K562 (cell line): Measurements from ENCODE around the gene ATG4D. TPM values are rescaled to one million over a fixed set of nuclear protein-coding genes. Genes with fewer than 3 reads are reported as not detected.
A peak's percentile ranks its signal among the peaks of the same experiment; 100 is the strongest.

Source experiments
- ARID2 ChIP-seq: fragments of 450-650 bp; IDR thresholded peaks from 2 replicates; pipeline ENCODE4 v1.6.1; 2017; ENCODE audit warnings: antibody characterized with exemption, mild to moderate bottlenecking
- BMI1 ChIP-seq: fragments of 150-350 bp; IDR thresholded peaks from 2 replicates; pipeline ENCODE4 v1.6.1; 2014; ENCODE audit warnings: low read length
- HMGN3 ChIP-seq: IDR thresholded peaks from 2 replicates; pipeline ENCODE4 v1.6.1; 2011; ENCODE audit warnings: borderline replicate concordance, low read depth, mild to moderate bottlenecking, mixed read lengths, low read length; ENCODE audit not compliant: insufficient read length; ENCODE audit errors: extremely low read depth
- LCOR ChIP-seq: sonication (generic); formaldehyde crosslinking; IDR thresholded peaks from 2 replicates; pipeline ENCODE4 v1.8.0; 2022; ENCODE audit warnings: mild to moderate bottlenecking, missing genetic modification reagents
- NELFE ChIP-seq: IDR thresholded peaks from 2 replicates; pipeline ENCODE4 v1.6.1; 2011; ENCODE audit warnings: mild to moderate bottlenecking; ENCODE audit not compliant: insufficient read depth, insufficient read length
- PTRF ChIP-seq: fragments of 450-650 bp; IDR thresholded peaks from 2 replicates; pipeline ENCODE4 v1.6.1; 2016; ENCODE audit warnings: mild to moderate bottlenecking, missing genetic modification characterization, missing compliant biosample characterization
- TEAD4 ChIP-seq, 2 experiments: sonication (generic) in 1 of 2; formaldehyde crosslinking in 1 of 2; IDR thresholded peaks; 2 replicates each; pipeline versions ENCODE4 v1.6.1 to v1.8.0; 2012 to 2022; ENCODE audit warnings: borderline replicate concordance in 1 of 2, inconsistent platforms in 1 of 2, low read length in 1 of 2, mild to moderate bottlenecking in 1 of 2, missing genetic modification reagents in 1 of 2
- ZBTB1 ChIP-seq: sonication (generic); formaldehyde crosslinking; IDR thresholded peaks from 2 replicates; pipeline ENCODE4 v1.8.1; 2023; ENCODE audit warnings: missing genetic modification reagents, low read depth, mild to moderate bottlenecking, borderline replicate concordance
- ZNF197 ChIP-seq: fragments of 200-800 bp; sonication (Bioruptor generic); IDR thresholded peaks from 2 replicates; pipeline ENCODE4 v1.6.1; 2016; ENCODE audit warnings: low read depth, missing genetic modification characterization, missing compliant biosample characterization
- ZNF384 ChIP-seq: IDR thresholded peaks from 2 replicates; pipeline ENCODE4 v1.6.1; 2012; ENCODE audit warnings: low read depth, low read length, improper control_type of control experiment
- ZNF766 ChIP-seq: fragments of 200-800 bp; sonication (Bioruptor generic); conservative IDR thresholded peaks from 2 replicates; pipeline ENCODE4 v1.6.1; 2016; ENCODE audit warnings: missing genetic modification characterization, missing compliant biosample characterization
- ZNF778 ChIP-seq: fragments of 450-650 bp; formaldehyde crosslinking; IDR thresholded peaks from 2 replicates; pipeline ENCODE4 v1.4.0; 2020; ENCODE audit warnings: mild to moderate bottlenecking, moderate library complexity
- ZNF780A ChIP-seq: fragments of 250-450 bp; sonication (Bioruptor Pico); IDR thresholded peaks from 2 replicates; pipeline ENCODE4 v1.5.0; 2021; ENCODE audit warnings: mild to moderate bottlenecking
- polyA plus RNA-seq, 8 experiments: library from polyadenylated mRNA; depleted of rRNA in 4 of 8; stranded (reverse) in 5 of 8; unstranded in 3 of 8; fragments of >200 nt; fragmentation: Nextera tagmentation in 2 of 8; fragmentation: Illumina TruSeq in 1 of 8; extraction: Ambion mirVana in 2 of 8; extraction: Trizol in 1 of 8; gene quantifications; 2 replicates each; pipeline versions ENCODE4 v1.2.1 to v1.2.3, GENCODE V29; 2011 to 2014; ENCODE audit warnings: inconsistent platforms in 1 of 8, missing spikeins in 1 of 8
- total RNA-seq, 7 experiments: library from RNA; depleted of rRNA in 6 of 7; stranded (reverse); fragments of >200 nt in 6 of 7; fragmentation: Illumina TruSeq in 2 of 7; extraction: Trizol in 2 of 7; gene quantifications; 2 replicates each; pipeline versions ENCODE4 v1.2.1 to v1.2.3, GENCODE V29; 2011 to 2021; ENCODE audit warnings: low replicate concordance in 1 of 7
- TF ChIP-seq, protein P1 (sequence below): sonication (generic); formaldehyde crosslinking; IDR thresholded peaks from 2 replicates; pipeline ENCODE4 v1.8.1; 2023; ENCODE audit warnings: mild to moderate bottlenecking, missing genetic modification reagents
- TF ChIP-seq, protein P2 (sequence below): sonication (generic); formaldehyde crosslinking; IDR thresholded peaks from 2 replicates; pipeline ENCODE4 v1.5.0; 2020; ENCODE audit warnings: missing genetic modification reagents
- TF ChIP-seq, protein P3 (sequence below), 3 experiments: IDR thresholded peaks in 2 of 3; conservative IDR thresholded peaks in 1 of 3; 2 replicates each; pipeline ENCODE4 v1.5.1; 2011 to 2012; ENCODE audit warnings: low read length in 3 of 3, mild to moderate bottlenecking in 3 of 3, control low read depth in 2 of 3, improper control_type of control experiment in 1 of 3, inconsistent platforms in 1 of 3, low read depth in 1 of 3, mixed read lengths in 1 of 3, moderate library complexity in 1 of 3; ENCODE audit not compliant: insufficient read depth in 2 of 3
- TF ChIP-seq, protein P4 (sequence below): IDR thresholded peaks from 2 replicates; pipeline ENCODE4 v1.6.1; 2011; ENCODE audit warnings: borderline replicate concordance, low read depth, mild to moderate bottlenecking, moderate library complexity, low read length; ENCODE audit not compliant: insufficient read depth, poor library complexity, severe bottlenecking
- TF ChIP-seq, protein P5 (sequence below): fragments of 200-800 bp; sonication (Bioruptor generic); IDR thresholded peaks from 2 replicates; pipeline ENCODE4 v1.6.1; 2017; ENCODE audit warnings: missing genetic modification characterization, missing compliant biosample characterization

Gene ATG4D
- total and polyA plus RNA-seq, 9 of the 15 experiments (the other 6 are each of a cell fraction or from before 2014, with no cell fraction given), result 0.51 to 66.1 (median 22.9) TPM

DNA sequence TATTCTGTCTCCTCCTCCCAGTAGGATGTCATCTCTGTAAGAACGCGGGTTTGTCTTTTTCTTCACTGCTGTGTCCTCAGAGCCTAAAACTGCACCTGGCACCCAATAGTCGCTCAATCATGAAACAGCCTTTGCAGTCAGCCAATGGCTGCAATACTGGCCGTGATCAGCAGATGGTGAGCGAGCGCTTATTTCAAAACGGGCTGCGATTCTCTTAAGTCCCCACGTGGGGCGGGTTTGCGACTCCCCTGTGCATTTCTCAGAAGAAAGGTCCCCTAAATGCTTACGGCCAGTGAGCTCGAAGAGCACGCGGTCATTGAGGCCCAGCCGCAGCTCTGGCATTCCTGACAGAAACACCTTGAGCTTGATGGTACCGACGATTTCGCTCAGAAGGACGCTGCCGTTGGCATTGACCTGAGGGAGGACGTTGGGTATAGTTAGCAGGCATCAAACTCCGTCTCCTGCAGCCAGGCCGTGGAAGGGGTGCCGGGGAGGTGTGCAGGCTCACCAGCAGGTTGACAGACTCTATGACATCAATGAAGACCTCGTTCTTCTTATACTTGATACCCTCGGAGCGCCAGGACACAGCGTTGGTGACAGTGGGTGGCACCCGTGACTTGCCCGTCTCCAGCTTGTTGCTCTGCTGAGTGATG lies 37.4 kb downstream of the ATG4D start (continued):
- TF ChIP-seq, protein P1, sequence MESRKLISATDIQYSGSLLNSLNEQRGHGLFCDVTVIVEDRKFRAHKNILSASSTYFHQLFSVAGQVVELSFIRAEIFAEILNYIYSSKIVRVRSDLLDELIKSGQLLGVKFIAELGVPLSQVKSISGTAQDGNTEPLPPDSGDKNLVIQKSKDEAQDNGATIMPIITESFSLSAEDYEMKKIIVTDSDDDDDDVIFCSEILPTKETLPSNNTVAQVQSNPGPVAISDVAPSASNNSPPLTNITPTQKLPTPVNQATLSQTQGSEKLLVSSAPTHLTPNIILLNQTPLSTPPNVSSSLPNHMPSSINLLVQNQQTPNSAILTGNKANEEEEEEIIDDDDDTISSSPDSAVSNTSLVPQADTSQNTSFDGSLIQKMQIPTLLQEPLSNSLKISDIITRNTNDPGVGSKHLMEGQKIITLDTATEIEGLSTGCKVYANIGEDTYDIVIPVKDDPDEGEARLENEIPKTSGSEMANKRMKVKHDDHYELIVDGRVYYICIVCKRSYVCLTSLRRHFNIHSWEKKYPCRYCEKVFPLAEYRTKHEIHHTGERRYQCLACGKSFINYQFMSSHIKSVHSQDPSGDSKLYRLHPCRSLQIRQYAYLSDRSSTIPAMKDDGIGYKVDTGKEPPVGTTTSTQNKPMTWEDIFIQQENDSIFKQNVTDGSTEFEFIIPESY, result peak; percentile 89
- TF ChIP-seq, protein P2, sequence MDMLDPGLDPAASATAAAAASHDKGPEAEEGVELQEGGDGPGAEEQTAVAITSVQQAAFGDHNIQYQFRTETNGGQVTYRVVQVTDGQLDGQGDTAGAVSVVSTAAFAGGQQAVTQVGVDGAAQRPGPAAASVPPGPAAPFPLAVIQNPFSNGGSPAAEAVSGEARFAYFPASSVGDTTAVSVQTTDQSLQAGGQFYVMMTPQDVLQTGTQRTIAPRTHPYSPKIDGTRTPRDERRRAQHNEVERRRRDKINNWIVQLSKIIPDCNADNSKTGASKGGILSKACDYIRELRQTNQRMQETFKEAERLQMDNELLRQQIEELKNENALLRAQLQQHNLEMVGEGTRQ (CRISPR knock-in tag), result peak; percentile 60
- TF ChIP-seq, protein P3, sequence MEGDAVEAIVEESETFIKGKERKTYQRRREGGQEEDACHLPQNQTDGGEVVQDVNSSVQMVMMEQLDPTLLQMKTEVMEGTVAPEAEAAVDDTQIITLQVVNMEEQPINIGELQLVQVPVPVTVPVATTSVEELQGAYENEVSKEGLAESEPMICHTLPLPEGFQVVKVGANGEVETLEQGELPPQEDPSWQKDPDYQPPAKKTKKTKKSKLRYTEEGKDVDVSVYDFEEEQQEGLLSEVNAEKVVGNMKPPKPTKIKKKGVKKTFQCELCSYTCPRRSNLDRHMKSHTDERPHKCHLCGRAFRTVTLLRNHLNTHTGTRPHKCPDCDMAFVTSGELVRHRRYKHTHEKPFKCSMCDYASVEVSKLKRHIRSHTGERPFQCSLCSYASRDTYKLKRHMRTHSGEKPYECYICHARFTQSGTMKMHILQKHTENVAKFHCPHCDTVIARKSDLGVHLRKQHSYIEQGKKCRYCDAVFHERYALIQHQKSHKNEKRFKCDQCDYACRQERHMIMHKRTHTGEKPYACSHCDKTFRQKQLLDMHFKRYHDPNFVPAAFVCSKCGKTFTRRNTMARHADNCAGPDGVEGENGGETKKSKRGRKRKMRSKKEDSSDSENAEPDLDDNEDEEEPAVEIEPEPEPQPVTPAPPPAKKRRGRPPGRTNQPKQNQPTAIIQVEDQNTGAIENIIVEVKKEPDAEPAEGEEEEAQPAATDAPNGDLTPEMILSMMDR (IDR thresholded peaks at IDR 0.05 in 2 of 3, conservative IDR thresholded peaks at IDR 0.05 in 1 of 3; ENCODE audit: insufficient read depth in 2 of 3, low read depth in 1 of 3, low read length in 3 of 3), result peak; percentile 100
- TF ChIP-seq ZNF197 (CRISPR knock-in tag), result no peak
- TF ChIP-seq, protein P4, sequence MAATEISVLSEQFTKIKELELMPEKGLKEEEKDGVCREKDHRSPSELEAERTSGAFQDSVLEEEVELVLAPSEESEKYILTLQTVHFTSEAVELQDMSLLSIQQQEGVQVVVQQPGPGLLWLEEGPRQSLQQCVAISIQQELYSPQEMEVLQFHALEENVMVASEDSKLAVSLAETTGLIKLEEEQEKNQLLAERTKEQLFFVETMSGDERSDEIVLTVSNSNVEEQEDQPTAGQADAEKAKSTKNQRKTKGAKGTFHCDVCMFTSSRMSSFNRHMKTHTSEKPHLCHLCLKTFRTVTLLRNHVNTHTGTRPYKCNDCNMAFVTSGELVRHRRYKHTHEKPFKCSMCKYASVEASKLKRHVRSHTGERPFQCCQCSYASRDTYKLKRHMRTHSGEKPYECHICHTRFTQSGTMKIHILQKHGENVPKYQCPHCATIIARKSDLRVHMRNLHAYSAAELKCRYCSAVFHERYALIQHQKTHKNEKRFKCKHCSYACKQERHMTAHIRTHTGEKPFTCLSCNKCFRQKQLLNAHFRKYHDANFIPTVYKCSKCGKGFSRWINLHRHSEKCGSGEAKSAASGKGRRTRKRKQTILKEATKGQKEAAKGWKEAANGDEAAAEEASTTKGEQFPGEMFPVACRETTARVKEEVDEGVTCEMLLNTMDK, result no peak
- peak; percentile 27; the same call in 1 of the 2 replicates for TF ChIP-seq TEAD4 (IDR thresholded peaks at IDR 0.05; ENCODE audit: low read length)
- TF ChIP-seq TEAD4 (CRISPR knock-in tag; IDR thresholded peaks at IDR 0.05; ENCODE audit: borderline replicate concordance), result no peak
- TF ChIP-seq ARID2, result peak; percentile 97
- no peak for TF ChIP-seq BMI1
- TF ChIP-seq ZNF384, result peak; percentile 72
- TF ChIP-seq ZBTB1 (CRISPR knock-in tag), result no peak
- TF ChIP-seq PTRF (tag), result no peak
- TF ChIP-seq HMGN3, result no peak
- TF ChIP-seq ZNF780A (CRISPR knock-in tag), result no peak
- peak; percentile 52; the same call in 1 of the 2 replicates for TF ChIP-seq ZNF766 (CRISPR knock-in tag)
- TF ChIP-seq ZNF778 (CRISPR knock-in tag), result no peak
- peak; percentile 67; the same call in 1 of the 2 replicates for TF ChIP-seq LCOR (CRISPR knock-in tag)
- TF ChIP-seq NELFE, result no peak
- TF ChIP-seq, protein P5, sequence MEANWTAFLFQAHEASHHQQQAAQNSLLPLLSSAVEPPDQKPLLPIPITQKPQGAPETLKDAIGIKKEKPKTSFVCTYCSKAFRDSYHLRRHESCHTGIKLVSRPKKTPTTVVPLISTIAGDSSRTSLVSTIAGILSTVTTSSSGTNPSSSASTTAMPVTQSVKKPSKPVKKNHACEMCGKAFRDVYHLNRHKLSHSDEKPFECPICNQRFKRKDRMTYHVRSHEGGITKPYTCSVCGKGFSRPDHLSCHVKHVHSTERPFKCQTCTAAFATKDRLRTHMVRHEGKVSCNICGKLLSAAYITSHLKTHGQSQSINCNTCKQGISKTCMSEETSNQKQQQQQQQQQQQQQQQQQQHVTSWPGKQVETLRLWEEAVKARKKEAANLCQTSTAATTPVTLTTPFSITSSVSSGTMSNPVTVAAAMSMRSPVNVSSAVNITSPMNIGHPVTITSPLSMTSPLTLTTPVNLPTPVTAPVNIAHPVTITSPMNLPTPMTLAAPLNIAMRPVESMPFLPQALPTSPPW (CRISPR knock-in tag), result 0 out of 2 replicates have a peak, but pooled peaks have one; percentile 19
